SH-SY5Y (cell line): ENCODE measurements around the gene TAAR2.

Experiments
- GATA2 ChIP-seq: IDR thresholded peaks from 2 replicates; pipeline ENCODE4 v1.6.1; 2011; ENCODE audit warnings: mild to moderate bottlenecking, low read depth, low read length
- GATA3 ChIP-seq: IDR thresholded peaks from 2 replicates; pipeline ENCODE4 v1.6.1; 2011; ENCODE audit warnings: low read depth, mild to moderate bottlenecking, low read length, moderate library complexity

The TAAR2 gene

GRCh38 chr6:132624175-132624574, at the start of gene TAAR2:
TSS of gene TAAR2 (minus strand) at chr6:132624275. CDS start at chr6:132624275, 0 bp downstream.
- TF ChIP-seq GATA3 (no peak), GATA2 (no peak)

- TF ChIP-seq GATA2 = no peak
These were observed 49.5 kb upstream of the TAAR2 start for GRCh38 chr6:132673376-132674094.

- no peak for TF ChIP-seq GATA2
- TF ChIP-seq GATA3 = no peak
These were observed 47.2 kb upstream of the TAAR2 start for GRCh38 chr6:132671295-132671694.

- no peak for TF ChIP-seq GATA2
- no peak for TF ChIP-seq GATA3
These were observed 45.7 kb upstream of the TAAR2 start for GRCh38 chr6:132669690-132670291.

GRCh38 chr6:132666118-132666517, 42.0 kb upstream of the TAAR2 start:
- no peak for TF ChIP-seq GATA3
- no peak for TF ChIP-seq GATA2

GRCh38 chr6:132664309-132665034, 40.4 kb upstream of the TAAR2 start:
- TF ChIP-seq GATA2 = no peak

GRCh38 chr6:132663661-132664060, 39.6 kb upstream of the TAAR2 start:
- no peak for TF ChIP-seq GATA2
- no peak for TF ChIP-seq GATA3

- no peak for TF ChIP-seq GATA3
- no peak for TF ChIP-seq GATA2
These were observed 37.8 kb upstream of the TAAR2 start for GRCh38 chr6:132661906-132662305.

- no peak for TF ChIP-seq GATA2
- TF ChIP-seq GATA3 = no peak
These were observed 35.0 kb upstream of the TAAR2 start, which contains the start of gene TAAR1 for GRCh38 chr6:132659082-132659481. TSS of gene TAAR1 (minus strand) at chr6:132659182. CDS start at chr6:132646003, 13,179 bp downstream.

- no peak for TF ChIP-seq GATA2
These were observed 27.0 kb upstream of the TAAR2 start for GRCh38 chr6:132651062-132651461.

- TF ChIP-seq GATA2 (no peak), GATA3 (no peak)
These were observed 26.4 kb upstream of the TAAR2 start for GRCh38 chr6:132650429-132650828.

GRCh38 chr6:132648828-132649227, 24.8 kb upstream of the TAAR2 start:
- TF ChIP-seq GATA3 (no peak), GATA2 (no peak)

GRCh38 chr6:132648356-132648755, 24.3 kb upstream of the TAAR2 start:
- no peak for TF ChIP-seq GATA3

- TF ChIP-seq GATA3 = no peak
- TF ChIP-seq GATA2 = no peak
These were observed 19.5 kb upstream of the TAAR2 start for GRCh38 chr6:132643547-132643946.

GRCh38 chr6:132634796-132635195, 10.7 kb upstream of the TAAR2 start:
- TF ChIP-seq GATA2 (no peak), GATA3 (no peak)

GRCh38 chr6:132633362-132633761, 9.3 kb upstream of the TAAR2 start:
- no peak for TF ChIP-seq GATA2
